ENCODE measurements around the gene PACRG. TPM values are rescaled to one million over a fixed set of nuclear protein-coding genes. Genes with fewer than 3 reads are reported as not detected.
A peak's percentile ranks its signal among the peaks of the same experiment; 100 is the strongest.

PACRG gene
- total RNA-seq, 1 experiment from 2014 or later, result not detected

DNA sequence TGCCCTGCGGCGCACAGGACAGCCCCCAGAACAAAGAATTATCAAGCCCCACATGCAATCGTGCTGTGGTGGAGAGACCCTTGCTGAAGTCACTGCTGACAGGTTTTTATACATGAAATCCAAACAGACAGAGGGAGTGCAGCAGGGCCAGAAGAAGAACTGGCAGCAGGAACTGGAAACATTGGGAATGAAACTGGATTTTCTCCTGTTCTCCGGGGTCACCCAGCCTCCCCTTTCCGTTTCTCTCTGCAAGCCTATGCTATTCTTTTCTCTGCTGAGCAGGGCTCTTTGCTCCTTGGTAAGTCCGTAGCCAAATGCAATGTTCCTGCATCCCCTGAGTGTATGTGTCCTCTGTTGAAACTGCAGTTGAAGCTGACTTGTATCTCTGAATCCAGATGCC is 623.2 kb downstream of the PACRG start:
- no peak overlapping the region for H3K4me3 Mint-ChIP-seq (ENCODE audit: unreplicated experiment)
- no peak for DNase-seq
- H3K9me3 Mint-ChIP-seq (ENCODE audit: unreplicated experiment), result no peaks in the 10 kb centered on the region
- Histone ChIP-seq H3K4me1 (no peaks in the 10 kb centered on the region), H3K4me3 (ENCODE audit: low read depth, low read length) (no peak overlapping the region), H3K36me3 (ENCODE audit: control insufficient read depth, insufficient read depth, low read length) (no peaks in the 10 kb centered on the region), H3K27me3 (replicated peaks; ENCODE audit: control insufficient read depth, insufficient read depth, low read length) (no peaks in the 10 kb centered on the region), H3K9me3 (no peaks in the 10 kb centered on the region)
- no peak overlapping the region for H3K27ac Mint-ChIP-seq (ENCODE audit: unreplicated experiment)
- H3K36me3 Mint-ChIP-seq (ENCODE audit: insufficient read depth, unreplicated experiment), result no peaks in the 10 kb centered on the region
- ChIA-PET CTCF (no interaction called here), POLR2A (no interaction called here)
- no TSS peak for BruUV-seq (replicated peaks)
- H3K4me1 Mint-ChIP-seq (ENCODE audit: low read depth, unreplicated experiment), result no peaks in the 10 kb centered on the region
- TF ChIP-seq, protein P1, sequence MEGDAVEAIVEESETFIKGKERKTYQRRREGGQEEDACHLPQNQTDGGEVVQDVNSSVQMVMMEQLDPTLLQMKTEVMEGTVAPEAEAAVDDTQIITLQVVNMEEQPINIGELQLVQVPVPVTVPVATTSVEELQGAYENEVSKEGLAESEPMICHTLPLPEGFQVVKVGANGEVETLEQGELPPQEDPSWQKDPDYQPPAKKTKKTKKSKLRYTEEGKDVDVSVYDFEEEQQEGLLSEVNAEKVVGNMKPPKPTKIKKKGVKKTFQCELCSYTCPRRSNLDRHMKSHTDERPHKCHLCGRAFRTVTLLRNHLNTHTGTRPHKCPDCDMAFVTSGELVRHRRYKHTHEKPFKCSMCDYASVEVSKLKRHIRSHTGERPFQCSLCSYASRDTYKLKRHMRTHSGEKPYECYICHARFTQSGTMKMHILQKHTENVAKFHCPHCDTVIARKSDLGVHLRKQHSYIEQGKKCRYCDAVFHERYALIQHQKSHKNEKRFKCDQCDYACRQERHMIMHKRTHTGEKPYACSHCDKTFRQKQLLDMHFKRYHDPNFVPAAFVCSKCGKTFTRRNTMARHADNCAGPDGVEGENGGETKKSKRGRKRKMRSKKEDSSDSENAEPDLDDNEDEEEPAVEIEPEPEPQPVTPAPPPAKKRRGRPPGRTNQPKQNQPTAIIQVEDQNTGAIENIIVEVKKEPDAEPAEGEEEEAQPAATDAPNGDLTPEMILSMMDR (IDR thresholded peaks at IDR 0.05; ENCODE audit: insufficient read depth in 1 of 2, low read depth in 1 of 2, low read length in 1 of 2, severe bottlenecking in 1 of 2, unreplicated experiment in 1 of 2), result no peak
- H3K27me3 Mint-ChIP-seq (ENCODE audit: insufficient read depth, unreplicated experiment), result no peaks in the 10 kb centered on the region
- intact Hi-C loops (cut with micrococcal nuclease; ENCODE audit: unreplicated experiment), result no loop called here

DNA sequence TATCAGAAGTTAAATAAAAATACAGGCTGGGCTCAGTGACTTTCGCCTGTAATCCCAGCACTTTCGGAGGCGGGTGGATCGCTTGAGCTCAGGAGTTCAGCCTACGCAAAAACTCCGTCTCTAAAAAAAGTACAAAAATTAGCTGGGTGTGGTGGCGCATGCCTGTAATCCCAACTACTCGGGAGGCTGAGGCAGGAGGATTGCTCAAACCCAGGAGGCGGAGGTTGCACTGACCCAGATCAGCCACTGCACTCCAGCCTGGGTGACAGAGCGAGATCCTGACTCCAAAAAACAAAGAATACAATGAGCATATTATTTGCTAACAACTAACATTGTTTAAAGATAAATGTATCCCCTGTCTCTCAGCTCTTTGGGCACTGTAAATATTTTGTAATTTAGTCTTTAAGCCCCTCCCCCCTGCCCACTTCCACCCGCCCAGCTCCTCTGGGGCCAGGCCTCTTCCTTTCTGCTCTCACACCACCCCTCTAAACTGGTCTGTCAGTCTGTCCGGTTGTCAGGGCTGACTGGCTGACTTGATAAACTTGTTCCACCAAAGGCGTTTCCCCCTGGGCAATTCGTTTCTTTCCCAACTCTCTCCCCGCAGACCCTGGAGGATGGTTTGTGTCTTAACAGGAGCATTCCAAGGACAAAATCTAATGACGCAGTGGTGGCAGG is 624.4 kb downstream of the PACRG start:
- ChIA-PET POLR2A (no interaction called here), CTCF (no interaction called here)
- H3K36me3 ChIP-seq (ENCODE audit: control insufficient read depth, insufficient read depth, low read length), result no peaks in the 10 kb centered on the region
- H3K4me3 ChIP-seq (ENCODE audit: low read depth, low read length), result no peak overlapping the region
- TF ChIP-seq, protein P1 (IDR thresholded peaks at IDR 0.05; ENCODE audit: insufficient read depth in 1 of 2, low read depth in 1 of 2, low read length in 1 of 2, severe bottlenecking in 1 of 2, unreplicated experiment in 1 of 2), result no peak
- Mint-ChIP-seq H3K36me3 (ENCODE audit: insufficient read depth, unreplicated experiment) (no peaks in the 10 kb centered on the region), H3K27me3 (ENCODE audit: insufficient read depth, unreplicated experiment) (no peaks in the 10 kb centered on the region), H3K4me1 (ENCODE audit: low read depth, unreplicated experiment) (no peaks in the 10 kb centered on the region), H3K27ac (ENCODE audit: unreplicated experiment) (no peak overlapping the region), H3K4me3 (ENCODE audit: unreplicated experiment) (no peak overlapping the region), H3K9me3 (ENCODE audit: unreplicated experiment) (no peaks in the 10 kb centered on the region)
- BruUV-seq (replicated peaks), result no TSS peak
- no peaks in the 10 kb centered on the region for H3K9me3 ChIP-seq
- H3K4me1 ChIP-seq, result no peaks in the 10 kb centered on the region
- intact Hi-C loops (cut with micrococcal nuclease; ENCODE audit: unreplicated experiment), result no loop called here
- H3K27me3 ChIP-seq (replicated peaks; ENCODE audit: control insufficient read depth, insufficient read depth, low read length), result no peaks in the 10 kb centered on the region
- peak; percentile 27 to 41 for DNase-seq

DNA sequence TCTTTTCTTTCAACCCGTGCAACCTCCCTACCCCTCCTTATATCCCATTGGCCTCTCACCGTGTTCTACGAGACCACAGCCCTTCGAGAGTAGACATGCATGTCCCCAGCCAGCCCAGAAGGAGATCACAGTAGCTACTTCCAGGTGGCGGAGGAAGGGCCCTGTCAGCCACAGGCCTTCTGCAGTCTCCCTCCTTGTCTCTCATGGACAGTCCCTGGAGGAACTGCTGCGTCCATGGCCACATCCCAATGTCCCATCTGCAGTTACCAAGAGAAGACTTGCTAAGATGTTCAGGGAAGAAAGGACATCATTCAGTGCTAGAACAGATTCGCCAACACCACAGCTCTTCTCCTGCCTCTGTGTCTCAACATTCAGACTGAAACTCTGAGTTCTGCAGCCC is 625.2 kb downstream of the PACRG start:
- TF ChIP-seq, protein P1 (IDR thresholded peaks at IDR 0.05; ENCODE audit: insufficient read depth in 1 of 2, low read depth in 1 of 2, low read length in 1 of 2, severe bottlenecking in 1 of 2, unreplicated experiment in 1 of 2), result no peak
- CTCF ChIA-PET, result no interaction called here
- no peak for DNase-seq
- Histone ChIP-seq H3K4me1 (no peaks in the 10 kb centered on the region), H3K27me3 (replicated peaks; ENCODE audit: control insufficient read depth, insufficient read depth, low read length) (no peaks in the 10 kb centered on the region), H3K36me3 (ENCODE audit: control insufficient read depth, insufficient read depth, low read length) (no peaks in the 10 kb centered on the region), H3K4me3 (ENCODE audit: low read depth, low read length) (no peak overlapping the region), H3K9me3 (no peaks in the 10 kb centered on the region)
- Mint-ChIP-seq H3K4me3 (ENCODE audit: unreplicated experiment) (no peak overlapping the region), H3K36me3 (ENCODE audit: insufficient read depth, unreplicated experiment) (no peaks in the 10 kb centered on the region), H3K4me1 (ENCODE audit: low read depth, unreplicated experiment) (no peaks in the 10 kb centered on the region), H3K27ac (ENCODE audit: unreplicated experiment) (no peak overlapping the region), H3K9me3 (ENCODE audit: unreplicated experiment) (no peaks in the 10 kb centered on the region), H3K27me3 (ENCODE audit: insufficient read depth, unreplicated experiment) (no peaks in the 10 kb centered on the region)
- POLR2A ChIA-PET, result no interaction called here
- BruUV-seq (replicated peaks), result no TSS peak
- intact Hi-C loops (cut with micrococcal nuclease; ENCODE audit: unreplicated experiment), result no loop called here

Measured in Caco-2 (cell line).